Activated T-helper 9 cell treated with anti-CD3 and anti-CD28 coated beads, Interleukin-2, amount 50 U/mL, for 16 hours (primary cell): ENCODE data around the gene USP6.
"Not testable (repeated sequence)": the region's sequence is repeated elsewhere in the genome, so short reads cannot be mapped to it uniquely, and the experiment has no call there.

Source experiments
- DNase-seq: peaks from one replicate; pipeline ENCODE4 v3.0.0-alpha.2; 2020; ENCODE audit warnings: low read depth

Gene USP6

DNA sequence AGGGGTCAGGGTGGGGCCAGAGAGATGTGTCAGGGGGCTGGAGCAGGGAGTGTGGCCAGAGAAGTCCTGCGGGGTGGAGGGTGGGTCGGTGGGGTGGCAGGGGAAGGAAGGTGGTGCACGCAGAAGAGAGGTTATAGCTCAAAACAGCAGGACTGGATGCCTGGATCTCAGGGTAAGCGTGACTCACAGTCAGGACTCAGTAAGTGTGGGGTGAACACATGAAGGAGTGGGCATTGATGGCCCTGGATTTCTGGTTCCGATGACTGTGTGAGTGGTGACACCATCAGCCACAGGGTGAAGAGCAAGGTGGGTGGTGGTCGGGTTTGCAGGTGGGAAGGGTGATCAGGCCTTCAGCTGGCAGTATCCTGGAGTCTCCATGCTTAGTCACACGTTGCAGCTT, 6.2 kb downstream of the USP6 start:
- DNase-seq, result not testable (repeated sequence)

DNA sequence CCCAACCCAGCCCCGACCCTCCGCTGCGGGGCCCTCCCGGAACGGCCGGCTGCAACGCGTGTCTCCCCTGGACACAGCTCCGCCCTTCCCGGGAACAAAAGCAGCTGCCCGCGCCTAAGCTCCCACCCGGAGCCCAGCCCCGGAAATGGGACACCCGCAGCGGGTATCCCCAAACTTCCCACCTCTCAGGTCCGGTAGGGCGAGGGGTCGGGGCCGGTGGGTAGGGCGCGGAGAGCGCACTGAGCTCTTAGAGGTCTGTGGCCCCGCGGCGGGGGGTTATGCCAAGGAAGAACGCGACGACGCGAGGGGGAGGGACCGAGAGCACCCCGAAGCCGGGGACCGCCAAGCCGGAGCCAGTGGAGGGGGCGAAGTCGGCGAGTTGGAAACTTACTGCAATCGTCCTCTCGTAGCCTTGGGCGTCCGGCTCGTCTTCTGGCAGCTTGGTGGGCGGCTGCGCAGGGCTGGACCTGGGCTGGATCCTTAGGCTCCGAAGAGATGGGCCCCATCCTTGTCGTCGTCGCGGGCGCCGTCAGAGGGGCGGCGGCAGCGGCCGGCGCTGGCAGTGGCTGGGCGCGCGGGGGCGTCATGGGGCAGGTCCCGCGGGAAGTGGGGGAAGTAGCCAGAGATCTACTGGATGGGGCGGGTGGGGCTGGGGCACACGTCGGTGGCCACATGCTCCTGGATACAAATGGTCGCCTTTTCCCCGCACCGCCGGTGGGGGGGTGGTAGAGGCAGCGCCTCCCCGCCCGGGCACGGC, 6.9 kb downstream of the USP6 start:
- DNase-seq, result no peak

DNA sequence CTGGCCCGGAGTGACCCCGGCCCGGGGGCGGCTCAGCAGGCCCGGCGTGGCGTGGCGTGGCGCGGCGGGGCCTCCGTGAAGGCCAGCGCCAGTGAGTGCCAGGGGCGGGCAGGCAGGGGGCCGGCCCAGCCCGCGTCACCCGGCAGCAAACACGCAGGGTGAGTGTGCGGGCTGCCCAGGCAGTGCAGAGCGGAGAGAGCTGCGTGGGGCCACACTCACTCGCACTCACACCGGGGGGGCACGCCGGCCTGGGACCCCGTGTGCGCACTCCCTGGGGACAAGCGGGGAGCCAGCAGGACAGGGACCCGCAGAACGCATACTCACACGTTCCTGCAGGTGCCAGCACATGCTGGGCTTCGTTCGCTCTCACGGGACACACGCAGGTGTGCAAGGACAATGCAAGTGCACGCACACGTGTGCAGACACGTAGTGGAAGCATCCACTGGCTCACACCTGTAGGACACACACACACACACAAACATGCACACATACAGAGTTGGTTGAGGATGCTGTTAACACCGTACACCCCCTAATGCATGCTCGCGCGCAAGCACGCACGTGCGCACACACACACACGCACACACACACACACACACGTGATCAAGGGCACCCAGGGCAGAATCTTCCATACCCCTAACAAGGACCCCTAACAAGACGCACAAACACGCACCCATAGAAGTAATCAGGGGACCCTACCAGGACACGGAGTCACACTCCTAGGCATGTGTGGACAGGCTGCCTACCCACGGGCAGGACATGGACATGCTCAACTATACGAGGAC, 7.7 kb downstream of the USP6 start:
- DNase-seq, result no peak

GRCh38 chr17:5124125-5124760, 8.4 kb downstream of the USP6 start:
- not testable (repeated sequence) for DNase-seq

GRCh38 chr17:5124896-5125295, 9.1 kb downstream of the USP6 start:
- DNase-seq, result not testable (repeated sequence)

DNA sequence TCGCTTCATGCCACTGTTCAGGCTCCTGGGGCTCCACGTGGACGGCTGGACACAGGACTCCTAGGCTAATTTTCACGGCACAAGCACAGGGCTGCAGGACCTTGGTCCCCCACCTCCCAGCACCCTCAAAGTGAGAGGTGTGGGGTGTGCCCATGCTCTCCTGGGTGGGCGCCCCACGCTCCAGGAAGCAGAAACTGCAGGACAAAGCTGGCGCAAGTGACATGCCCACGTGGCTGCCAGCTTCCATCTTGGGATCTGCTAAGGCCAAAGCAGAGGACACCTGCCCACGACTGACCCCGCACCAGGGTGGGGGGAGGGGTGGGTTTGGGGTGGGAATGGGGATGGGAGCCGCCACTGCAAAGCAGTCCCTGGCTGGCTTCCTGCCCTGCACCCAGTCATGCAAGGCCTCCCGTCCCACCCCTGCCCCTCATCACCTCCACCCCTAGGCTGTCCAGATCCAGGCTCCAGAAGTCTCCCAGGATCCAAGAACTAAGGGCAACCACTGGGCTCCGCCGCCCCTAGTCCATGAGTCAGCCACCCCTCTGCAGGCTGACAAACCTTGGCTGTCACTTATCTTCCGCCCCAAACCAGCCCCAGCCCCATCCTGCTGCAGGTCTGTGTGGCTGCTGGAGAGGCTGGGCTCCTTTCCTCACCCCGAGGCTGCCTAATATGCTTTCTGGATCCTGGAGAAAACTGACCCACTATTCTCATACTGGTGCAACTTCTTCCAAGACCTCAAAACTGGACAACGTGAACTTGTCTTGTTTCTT, 11.1 kb downstream of the USP6 start:
- no peak for DNase-seq

GRCh38 chr17:5127910-5128309, 12.1 kb downstream of the USP6 start:
- DNase-seq, result no peak

DNA sequence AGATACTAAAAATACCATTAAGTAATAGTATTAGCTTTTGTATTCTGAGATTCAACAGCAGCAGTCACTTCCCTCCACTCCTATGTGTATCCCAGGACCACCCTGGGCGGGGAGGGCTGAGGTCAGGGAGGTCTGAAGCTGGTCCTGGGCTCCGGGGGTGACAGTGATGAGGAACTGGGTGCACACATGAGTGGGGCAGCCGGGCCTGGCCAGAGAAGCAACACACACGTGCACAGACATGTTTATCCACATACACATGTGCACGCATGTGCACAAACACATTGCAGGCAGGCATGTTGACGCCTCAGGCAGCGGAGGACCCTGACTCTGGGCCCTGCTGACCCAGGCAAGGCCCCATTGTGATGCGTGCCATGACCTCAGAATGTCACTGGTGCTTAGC, 12.6 kb downstream of the USP6 start:
- not testable (repeated sequence) for DNase-seq

GRCh38 chr17:5128905-5129535, 13.2 kb downstream of the USP6 start:
- DNase-seq, result no peak

- not testable (repeated sequence) for DNase-seq
These were observed 13.9 kb downstream of the USP6 start for GRCh38 chr17:5129770-5130169.

DNA sequence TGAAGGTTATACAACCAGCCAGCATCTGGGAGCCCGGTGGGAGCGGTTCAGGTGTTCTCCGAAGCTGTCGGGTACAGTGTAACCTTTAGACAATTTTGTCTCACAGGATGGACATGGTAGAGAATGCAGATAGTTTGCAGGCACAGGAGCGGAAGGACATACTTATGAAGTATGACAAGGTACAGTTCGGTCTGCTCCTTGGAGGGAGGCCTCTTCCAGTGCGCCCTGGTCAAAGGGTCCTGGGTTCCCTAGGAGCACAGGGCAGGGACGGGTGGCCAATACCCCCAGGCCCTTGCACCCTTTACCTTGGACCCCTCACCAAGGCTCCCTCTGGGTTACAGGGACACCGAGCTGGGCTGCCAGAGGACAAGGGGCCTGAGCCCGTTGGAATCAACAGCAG, 14.4 kb downstream of the USP6 start:
- not testable (repeated sequence) for DNase-seq

- DNase-seq, result not testable (repeated sequence)
These were observed 14.9 kb downstream of the USP6 start for GRCh38 chr17:5130687-5131086.

GRCh38 chr17:5131146-5131715, 15.4 kb downstream of the USP6 start:
- no peak for DNase-seq

DNA sequence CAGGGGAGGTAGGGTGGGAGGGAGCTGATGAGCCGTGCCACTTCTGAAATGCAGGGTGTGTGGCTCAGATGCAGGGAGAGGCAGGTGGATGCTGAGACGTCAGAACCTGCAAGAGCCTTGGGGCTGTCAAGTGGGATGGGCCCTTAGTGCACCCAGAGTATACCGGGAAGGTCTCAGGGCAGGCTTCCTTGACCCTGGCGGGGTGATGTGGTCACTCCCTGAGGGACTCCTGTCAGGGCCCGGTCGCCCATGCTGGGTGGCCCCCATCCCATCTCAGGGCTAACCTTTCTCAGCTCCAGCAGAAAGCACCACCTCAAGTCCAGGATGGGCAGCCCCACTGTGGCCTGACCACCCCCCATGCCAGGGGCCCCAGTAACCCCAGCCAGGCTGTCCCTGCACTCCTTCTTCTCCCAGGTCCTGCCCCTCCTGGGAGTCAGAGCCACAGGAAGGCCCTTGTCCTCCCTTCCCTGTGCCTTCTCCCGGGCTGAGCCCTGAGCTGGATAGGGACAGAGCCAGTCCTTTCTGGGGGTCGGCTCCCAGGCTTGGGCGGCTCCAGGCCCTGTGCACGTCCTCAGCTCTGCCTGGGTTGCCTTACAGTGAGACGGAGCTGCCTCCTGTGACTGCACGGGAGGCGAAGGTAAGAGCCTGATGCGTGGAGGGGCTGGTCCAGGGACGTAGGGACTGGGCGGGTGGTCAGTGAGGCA, 16.1 kb downstream of the USP6 start:
- DNase-seq, result not testable (repeated sequence)

DNA sequence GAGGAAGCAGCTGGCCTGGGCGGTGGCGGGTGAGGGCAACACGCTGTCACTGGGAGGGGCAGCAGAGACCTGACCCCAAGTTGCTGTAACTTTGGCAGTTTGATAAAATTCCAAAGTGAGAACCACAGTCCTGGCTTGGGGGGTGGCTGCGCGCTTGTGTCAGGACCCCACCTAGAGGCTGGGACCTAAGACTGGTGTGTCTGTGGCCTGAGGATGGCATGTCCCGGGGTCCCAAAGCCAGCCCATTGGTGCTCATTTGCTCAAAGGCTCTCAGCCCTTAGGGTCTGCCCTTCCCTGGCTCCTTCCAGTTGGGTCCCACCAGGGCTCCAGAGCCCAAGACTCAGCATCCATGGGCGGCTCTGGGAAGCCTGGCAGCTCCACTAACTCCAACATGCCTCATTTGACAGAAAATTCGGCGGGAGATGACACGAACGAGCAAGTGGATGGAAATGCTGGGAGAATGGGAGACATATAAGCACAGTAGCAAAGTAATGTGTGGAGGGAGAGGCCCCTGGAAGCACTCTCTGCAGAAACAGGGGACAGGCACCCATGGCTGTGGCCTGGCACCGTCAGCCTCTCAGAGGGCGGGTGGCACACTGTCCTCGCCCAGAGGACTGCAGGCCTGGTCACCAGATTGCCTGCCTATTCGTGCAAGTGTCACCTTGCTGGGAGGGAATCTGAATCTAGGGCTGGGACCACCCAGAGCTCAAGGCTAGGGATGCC, 16.8 kb downstream of the USP6 start:
- DNase-seq, result not testable (repeated sequence)

DNA sequence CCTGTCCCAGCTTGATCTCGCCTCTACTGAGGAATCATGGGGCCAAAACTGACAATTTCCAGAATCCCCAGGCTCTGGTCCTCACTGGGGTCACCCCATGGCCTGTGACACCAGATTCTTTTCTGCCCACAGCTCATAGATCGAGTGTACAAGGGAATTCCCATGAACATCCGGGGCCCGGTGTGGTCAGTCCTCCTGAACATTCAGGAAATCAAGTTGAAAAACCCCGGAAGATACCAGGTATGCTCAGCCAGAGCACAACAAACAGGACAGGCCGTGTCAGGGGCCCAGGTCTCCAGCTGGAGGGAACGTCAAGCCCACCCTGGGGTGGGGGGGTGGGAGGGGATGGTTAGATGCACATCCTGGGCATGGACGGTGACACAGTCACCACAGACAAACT, 17.5 kb downstream of the USP6 start:
- DNase-seq, result no peak

GRCh38 chr17:5133961-5134360, 18.1 kb downstream of the USP6 start:
- DNase-seq, result not testable (repeated sequence)

GRCh38 chr17:5134571-5134970, 18.7 kb downstream of the USP6 start:
- DNase-seq, result not testable (repeated sequence)

DNA sequence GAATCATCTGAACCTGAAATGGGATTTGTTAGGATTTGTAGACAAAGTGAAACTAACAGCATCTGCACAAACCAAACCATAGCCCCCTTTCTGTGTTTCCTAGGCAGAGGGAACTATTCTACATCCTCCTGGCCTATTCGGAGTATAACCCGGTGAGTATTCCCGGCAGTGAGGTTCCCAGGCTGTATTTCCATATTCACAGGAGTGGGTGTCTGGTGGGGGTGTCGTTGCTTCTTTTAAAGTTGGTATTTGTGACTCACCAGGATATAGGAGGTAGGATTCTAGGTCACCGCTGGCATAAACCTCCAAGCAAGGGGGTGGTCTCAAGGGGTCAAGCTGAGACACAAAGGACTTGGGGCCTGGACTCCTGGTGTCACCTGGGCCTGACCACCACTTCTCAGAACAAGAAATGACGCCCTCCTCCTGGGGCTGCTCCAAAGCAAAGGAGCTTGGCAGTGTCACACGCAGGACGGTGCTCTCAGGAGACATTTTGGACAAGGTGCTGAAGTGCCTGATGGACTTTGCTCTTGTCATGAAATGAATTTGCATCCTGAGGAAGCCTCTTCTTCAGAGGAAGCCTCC, 19.4 kb downstream of the USP6 start:
- DNase-seq, result not testable (repeated sequence)
